ENCODE measurements around the gene ST14. TPM values are rescaled to one million over a fixed set of nuclear protein-coding genes. Genes with fewer than 3 reads are reported as not detected.

The ST14 gene
- total and polyA plus RNA-seq, 2 donors: 9.5 to 13.4 TPM

DNA sequence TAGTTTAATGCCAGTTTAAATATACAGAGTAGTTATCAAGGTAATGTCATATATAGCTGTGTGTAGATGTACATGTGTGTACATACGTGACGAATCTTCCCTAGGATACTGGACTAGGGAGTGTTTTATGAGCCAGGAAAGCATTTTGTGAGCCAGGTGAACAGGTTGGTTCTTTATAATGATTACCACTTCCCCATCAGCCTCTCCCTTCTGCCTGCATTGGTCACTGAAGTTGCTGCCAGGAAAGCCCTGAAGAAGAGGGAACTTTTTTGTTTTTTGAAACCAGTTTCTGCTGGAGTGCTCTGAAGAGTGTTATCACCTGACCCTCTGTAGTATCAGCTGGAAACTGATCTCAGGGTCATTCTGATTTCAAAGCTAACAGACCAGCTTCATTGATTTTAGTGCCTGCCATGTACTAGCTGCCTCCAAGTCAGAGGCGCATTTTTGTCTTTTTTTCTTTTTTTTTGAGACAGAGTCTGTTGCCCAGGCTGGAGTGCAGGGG, 14.2 kb upstream of the ST14 start:
- DNase-seq (ENCODE audit: extremely low spot score): no peak
- Histone ChIP-seq H3K36me3 (ENCODE audit: insufficient read depth) (no peaks in the 10 kb centered on the region), H3K27ac (ENCODE audit: low read depth) (no peak overlapping the region), H3K4me1 (ENCODE audit: insufficient read depth) (no peaks in the 10 kb centered on the region), H3K4me3 (ENCODE audit: low read depth, low read length) (no peak overlapping the region)
- WGBS: 84% methylated on average over 3 of the region's 3 CpGs

DNA sequence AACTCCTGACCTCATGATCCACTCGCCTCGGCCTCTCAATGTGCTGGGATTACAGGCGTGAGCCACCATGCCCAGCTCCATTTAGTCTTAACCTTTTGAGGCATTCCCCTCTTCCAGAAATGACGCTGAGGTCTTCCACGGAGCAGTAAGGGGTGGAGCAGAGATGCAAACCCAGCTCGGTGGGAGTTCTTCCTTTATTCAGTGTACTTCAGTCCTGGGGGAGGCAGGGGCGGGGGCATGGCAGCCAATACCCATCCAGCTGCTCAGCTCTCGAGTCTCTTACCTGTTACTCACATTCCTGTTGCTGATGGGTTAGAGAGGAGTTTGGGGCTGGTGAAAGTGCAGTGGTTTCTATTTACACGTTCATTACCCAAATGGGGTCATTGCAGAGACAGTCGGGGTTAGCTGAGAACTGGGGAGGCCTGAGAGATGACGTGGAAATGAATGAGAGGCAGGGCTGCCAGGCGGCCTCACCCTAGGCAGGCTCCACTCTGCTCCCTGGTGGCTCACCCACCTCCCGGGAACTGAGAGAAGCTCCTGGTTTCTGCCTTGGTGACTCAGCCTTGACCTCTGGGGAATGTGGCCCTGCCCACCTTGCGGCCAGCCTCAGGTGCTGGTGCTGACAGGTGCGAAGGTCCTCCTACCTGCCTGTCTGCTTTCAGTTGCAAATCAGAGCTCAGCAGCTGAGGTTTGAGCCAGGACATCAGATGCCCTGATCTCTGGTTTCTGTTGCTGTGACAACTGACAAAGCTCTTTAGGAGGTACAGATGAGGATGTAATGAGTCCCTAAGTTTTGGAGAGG, 13.4 kb upstream of the ST14 start:
- no peak overlapping the region for H3K4me3 ChIP-seq (ENCODE audit: low read depth, low read length)
- no peaks in the 10 kb centered on the region for H3K4me1 ChIP-seq (ENCODE audit: insufficient read depth)
- 75% methylated on average over 15 of the region's 15 CpGs for WGBS
- H3K36me3 ChIP-seq (ENCODE audit: insufficient read depth): no peaks in the 10 kb centered on the region
- no peak overlapping the region for H3K27ac ChIP-seq (ENCODE audit: low read depth)
- no peak for DNase-seq (ENCODE audit: extremely low spot score)

DNA sequence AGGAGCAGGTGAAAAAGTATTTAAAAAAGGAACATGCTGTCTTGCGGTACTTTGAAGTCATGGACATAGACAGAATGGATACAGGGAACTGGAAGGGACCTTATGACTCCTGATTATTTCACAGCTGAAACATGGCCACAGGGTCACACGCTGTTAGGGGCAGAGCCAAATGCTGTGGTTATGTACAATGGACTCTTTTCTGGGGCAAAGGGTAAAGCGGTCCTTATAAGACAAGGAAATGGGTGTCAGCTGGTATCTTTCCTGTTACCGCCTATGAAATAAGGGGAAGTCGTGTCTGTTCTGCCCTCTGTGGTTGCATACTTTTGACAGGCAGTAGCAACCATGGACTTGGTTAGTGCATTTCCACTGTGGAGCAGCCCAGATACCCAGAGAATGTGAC, 12.8 kb upstream of the ST14 start:
- H3K4me3 ChIP-seq (ENCODE audit: low read depth, low read length): no peak overlapping the region
- H3K27ac ChIP-seq (ENCODE audit: low read depth): no peak overlapping the region
- H3K4me1 ChIP-seq (ENCODE audit: insufficient read depth): no peaks in the 10 kb centered on the region
- no peak for DNase-seq (ENCODE audit: extremely low spot score)
- H3K36me3 ChIP-seq (ENCODE audit: insufficient read depth): no peaks in the 10 kb centered on the region
- 70% methylated on average over 5 of the region's 5 CpGs for WGBS

DNA sequence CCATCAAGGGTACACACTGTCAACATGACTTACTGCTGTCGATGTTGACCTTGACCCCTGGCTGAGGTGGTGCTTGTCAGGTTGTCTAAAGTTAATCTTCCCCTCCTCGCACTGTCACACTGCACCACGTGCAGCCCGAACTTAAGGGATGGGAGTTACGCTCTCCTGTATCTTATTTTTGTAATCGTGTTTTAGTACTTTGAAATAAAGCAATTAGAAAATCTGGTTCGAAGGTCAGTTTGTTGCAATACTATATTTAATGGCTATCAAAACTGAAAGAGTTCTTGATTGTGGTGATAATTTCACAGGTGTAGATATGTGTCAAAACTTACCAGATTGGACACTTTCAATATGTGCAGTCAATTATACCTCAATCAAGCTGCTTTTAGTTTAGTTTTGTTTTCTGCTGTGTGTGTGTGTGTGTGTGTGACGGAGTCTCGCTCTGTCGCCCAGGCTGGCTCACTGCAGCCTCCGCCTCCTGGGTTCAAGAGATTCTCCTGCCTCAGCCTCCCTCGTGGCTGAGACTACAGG, 10.7 kb upstream of the ST14 start:
- no peaks in the 10 kb centered on the region for H3K4me1 ChIP-seq (ENCODE audit: insufficient read depth)
- no peak for DNase-seq (ENCODE audit: extremely low spot score)
- H3K36me3 ChIP-seq (ENCODE audit: insufficient read depth): no peaks in the 10 kb centered on the region

DNA sequence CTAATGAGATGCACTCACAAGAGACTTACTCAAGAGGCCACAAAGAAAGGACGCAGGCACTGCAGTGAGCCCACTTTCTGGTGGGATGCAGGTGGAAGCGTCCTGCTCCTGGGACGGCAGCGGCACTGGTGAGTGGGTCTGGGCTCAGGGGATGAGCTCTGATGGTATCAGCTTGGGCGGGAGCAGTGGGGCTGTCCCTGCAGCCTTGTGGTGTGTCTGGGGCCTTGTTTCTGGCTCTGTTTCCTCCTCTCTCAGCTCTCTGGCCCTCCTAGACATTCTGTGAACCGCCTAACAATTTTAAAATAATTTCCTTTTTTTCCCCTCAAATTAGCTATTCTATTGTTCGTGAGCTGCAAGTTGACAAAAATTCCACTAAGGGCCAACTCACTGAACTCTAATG, 8.8 kb upstream of the ST14 start:
- Histone ChIP-seq H3K27ac (ENCODE audit: low read depth) (no peak overlapping the region), H3K4me3 (ENCODE audit: low read depth, low read length) (no peak overlapping the region), H3K36me3 (ENCODE audit: insufficient read depth) (no peaks in the 10 kb centered on the region), H3K4me1 (ENCODE audit: insufficient read depth) (no peaks in the 10 kb centered on the region)
- WGBS: 92% methylated on average over 7 of the region's 7 CpGs
- DNase-seq (ENCODE audit: extremely low spot score): no peak

More for the DNA sequence above, 10.7 kb upstream of the ST14 start:
- no peak overlapping the region for H3K4me3 ChIP-seq (ENCODE audit: low read depth, low read length)
- no peak overlapping the region for H3K27ac ChIP-seq (ENCODE audit: low read depth)
- 94% methylated on average over 12 of the region's 12 CpGs for WGBS

DNA sequence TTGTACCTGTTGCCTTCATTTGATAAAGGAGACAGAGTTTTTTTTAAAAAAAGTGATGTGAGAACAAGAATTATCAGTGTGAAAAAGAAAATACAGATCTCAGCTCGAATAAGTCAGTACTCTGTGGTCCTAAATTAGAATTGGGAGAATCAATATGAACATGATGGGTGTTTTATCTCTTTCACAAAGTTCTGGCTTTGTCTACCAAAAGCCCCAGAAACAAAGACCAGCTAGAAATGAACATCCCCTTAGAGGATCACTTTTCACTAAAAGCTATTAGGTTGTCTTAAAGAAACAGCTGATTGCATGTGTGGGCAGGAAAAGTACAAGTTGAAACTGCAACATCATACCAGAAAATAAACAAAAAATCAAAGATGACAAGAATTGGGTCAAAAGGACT, 8.4 kb upstream of the ST14 start:
- H3K27ac ChIP-seq (ENCODE audit: low read depth): no peak overlapping the region
- no peaks in the 10 kb centered on the region for H3K36me3 ChIP-seq (ENCODE audit: insufficient read depth)
- WGBS: 82% methylated on average over 1 of the region's 1 CpG
- no peak overlapping the region for H3K4me3 ChIP-seq (ENCODE audit: low read depth, low read length)
- DNase-seq (ENCODE audit: extremely low spot score): no peak
- H3K4me1 ChIP-seq (ENCODE audit: insufficient read depth): no peaks in the 10 kb centered on the region

DNA sequence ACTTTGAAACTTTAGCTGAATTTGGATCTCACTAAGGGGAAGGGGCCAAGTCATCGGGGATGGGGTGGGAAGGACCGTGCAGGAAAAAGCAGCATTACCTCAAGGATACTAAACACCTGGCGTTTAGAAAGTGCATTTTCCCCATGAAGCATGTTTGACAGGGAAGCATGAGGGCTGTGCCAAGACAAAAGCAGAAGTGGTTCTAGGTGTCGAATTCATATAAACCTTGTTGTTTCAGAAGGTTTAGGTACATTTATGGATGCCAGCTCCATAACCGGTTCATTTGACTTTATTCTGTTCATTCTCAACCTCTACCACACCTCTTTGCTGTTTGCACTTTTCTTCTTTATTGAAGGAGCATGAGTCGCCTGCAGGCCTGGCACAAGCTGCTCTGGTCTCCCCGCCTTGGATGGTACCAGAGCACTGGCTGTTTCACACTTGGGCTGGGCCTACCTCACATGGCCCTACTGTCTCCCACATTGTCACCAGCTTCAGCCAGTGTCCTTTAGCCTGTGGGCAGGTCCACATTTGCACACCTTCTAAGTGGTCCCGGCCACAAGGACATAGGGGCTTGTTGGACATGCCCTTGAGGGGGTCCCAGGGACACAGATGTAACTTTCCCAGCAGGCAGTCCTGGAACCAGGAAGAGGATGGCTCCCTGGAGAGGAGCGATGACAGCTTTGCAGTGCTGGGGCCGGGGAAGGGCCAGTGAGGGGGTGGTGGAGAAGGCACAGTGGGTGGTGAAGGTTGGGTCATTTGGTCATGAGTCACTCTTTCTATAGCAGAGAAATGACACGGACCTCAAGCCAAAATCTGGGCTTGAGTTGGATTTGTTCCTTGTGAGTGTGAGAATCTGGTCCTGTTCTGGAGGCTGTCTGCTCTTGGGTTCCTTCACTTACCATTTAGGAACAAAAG, 3.2 kb upstream of the ST14 start:
- Histone ChIP-seq H3K27ac (ENCODE audit: low read depth) (no peak overlapping the region), H3K36me3 (ENCODE audit: insufficient read depth) (no peaks in the 10 kb centered on the region), H3K4me1 (ENCODE audit: insufficient read depth) (no peaks in the 10 kb centered on the region), H3K4me3 (ENCODE audit: low read depth, low read length) (no peak overlapping the region)
- DNase-seq (ENCODE audit: extremely low spot score): no peak
- 83% methylated on average over 11 of the region's 11 CpGs for WGBS

DNA sequence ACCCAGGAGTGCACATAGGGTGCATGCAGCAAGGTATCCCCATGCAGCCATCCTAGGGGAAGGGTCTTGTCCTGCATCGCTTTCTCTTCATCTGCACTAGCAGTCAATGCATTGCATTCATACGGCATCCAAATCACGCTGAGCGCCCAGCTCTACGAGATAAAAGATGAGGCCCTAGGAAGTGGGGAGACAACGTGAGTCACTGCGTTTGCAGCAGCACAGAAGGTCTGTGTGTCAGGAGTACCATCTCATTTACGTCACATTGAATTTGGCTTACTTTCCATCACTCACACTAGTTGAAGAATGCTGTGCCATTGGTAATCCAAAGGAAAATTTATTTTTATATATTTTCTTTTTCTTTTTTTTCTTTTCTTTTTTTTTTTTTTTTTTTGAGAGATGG, 2.5 kb upstream of the ST14 start:
- Histone ChIP-seq H3K36me3 (ENCODE audit: insufficient read depth) (no peaks in the 10 kb centered on the region), H3K27ac (ENCODE audit: low read depth) (no peak overlapping the region), H3K4me3 (ENCODE audit: low read depth, low read length) (no peak overlapping the region), H3K4me1 (ENCODE audit: insufficient read depth) (no peaks in the 10 kb centered on the region)
- no peak for DNase-seq (ENCODE audit: extremely low spot score)
- 85% methylated on average over 8 of the region's 8 CpGs for WGBS

DNA sequence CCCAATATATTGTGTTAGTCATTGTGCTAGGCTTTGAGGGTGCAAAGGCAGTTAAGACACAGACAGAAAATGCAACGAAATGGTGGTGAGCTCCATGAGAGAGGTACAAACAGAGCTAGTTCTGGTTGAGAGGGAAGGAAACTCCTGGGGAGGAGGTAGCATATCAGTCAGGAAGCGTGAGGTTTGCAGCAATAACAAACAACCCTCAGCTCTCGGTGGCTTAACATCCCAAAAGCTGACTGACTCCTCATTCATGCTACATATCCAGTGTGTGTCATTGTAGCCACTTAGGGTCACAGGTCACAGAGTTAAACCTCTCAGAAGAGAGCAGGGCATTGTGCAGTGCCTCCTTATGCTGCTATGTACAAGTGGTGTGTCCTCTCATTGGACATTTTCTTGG, 1.7 kb upstream of the ST14 start:
- no peak overlapping the region for H3K4me3 ChIP-seq (ENCODE audit: low read depth, low read length)
- WGBS: 84% methylated on average over 3 of the region's 3 CpGs
- DNase-seq (ENCODE audit: extremely low spot score): no peak
- H3K36me3 ChIP-seq (ENCODE audit: insufficient read depth): no peaks in the 10 kb centered on the region
- H3K27ac ChIP-seq (ENCODE audit: low read depth): no peak overlapping the region
- no peaks in the 10 kb centered on the region for H3K4me1 ChIP-seq (ENCODE audit: insufficient read depth)

DNA sequence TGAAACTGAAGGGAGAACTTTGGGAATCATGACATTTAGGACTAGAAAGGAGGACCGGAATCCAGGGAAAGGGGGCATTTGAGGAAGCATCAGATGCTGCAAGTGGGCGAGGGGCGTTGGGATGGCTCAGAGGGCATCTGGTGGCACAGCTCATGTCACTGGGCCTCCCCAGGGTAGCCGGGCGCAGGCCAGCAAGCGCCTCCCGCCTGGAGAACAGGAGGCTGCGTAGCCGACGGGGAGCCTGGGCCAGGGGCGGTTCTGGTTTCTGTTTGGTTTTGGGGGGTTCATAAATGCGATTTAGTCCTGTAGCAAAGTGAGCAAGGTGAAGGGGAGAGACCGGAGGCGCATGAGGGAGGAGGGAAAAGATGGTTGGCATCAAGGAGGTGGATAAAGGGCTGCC, 443 bp upstream of the ST14 start:
- Histone ChIP-seq H3K4me1 (ENCODE audit: insufficient read depth) (no peaks in the 10 kb centered on the region), H3K27ac (ENCODE audit: low read depth) (no peak overlapping the region), H3K36me3 (ENCODE audit: insufficient read depth) (no peaks in the 10 kb centered on the region), H3K4me3 (ENCODE audit: low read depth, low read length) (peak overlapping the region; percentile 42)
- no peak for DNase-seq (ENCODE audit: extremely low spot score)
- WGBS: 80% methylated on average over 14 of the region's 14 CpGs

DNA sequence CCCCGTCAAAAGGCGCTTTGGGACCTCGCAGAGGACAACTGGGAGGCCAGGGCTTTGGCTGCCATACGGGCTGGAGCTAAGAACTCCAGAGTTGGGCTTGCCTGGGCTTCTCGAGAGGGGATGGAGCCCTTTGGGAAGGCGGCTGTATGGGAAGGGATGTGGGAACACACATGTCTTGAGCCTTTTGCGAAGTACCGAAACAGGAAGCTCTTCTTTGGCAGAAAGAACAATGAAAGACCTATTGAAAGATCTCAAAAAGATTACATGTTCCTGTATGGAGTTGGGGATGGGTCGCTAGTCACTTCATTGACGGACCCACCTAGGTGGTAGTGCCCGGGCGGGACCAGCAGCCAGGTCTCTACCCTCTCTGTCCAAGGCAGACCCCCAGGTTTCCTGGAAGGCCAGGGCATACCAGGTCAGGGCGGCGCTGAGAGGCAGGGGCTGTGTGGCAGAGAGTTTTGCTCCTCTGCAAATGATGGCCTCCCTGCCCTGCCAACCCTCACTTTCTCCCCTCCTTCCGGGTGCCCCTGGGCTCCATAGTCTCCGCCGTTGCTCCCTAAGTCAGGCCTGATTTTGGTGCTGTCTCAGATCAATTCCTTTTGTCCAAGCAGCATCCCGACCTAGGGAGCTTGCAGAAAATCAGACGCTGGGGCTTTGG, 1.0 kb downstream of the ST14 start:
- no peaks in the 10 kb centered on the region for H3K36me3 ChIP-seq (ENCODE audit: insufficient read depth)
- H3K4me1 ChIP-seq (ENCODE audit: insufficient read depth): no peaks in the 10 kb centered on the region
- peak overlapping the region; percentile 42 for H3K4me3 ChIP-seq (ENCODE audit: low read depth, low read length)
- 71% methylated on average over 19 of the region's 19 CpGs for WGBS
- DNase-seq (ENCODE audit: extremely low spot score): no peak
- H3K27ac ChIP-seq (ENCODE audit: low read depth): no peak overlapping the region

DNA sequence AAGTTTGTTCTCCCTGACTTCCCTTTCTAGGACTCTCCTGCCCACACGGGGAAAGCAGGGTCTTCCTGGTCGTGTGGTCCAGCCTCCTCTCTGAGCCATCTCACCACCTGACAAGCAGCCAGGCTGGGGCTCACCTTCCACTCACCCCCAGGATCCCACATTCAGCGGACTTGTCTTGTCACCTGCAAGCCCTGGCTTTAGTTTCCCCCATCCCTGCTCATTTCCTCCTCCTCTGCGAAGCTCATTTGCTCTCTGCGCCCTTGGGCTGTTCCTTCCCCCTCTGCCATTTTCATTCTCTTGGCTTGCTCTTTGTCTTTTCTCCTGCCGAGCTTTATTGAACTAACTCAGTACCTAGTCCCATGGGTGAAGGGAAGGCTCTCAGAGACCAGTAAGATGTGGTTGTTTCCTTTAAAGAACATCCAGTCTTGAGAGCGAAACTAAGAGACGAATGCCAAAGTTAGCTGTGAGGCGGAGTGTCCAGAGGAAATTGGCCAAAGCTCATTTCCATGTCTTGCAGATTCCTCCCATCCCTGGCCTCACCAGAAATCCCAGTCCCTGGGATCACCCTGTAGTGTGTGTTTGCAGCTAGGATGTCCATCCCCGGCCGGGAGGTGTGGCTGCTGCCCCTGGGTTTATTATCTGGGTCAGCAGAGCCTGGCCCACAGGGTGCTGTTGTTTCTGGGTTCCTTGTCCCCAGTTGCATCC, 2.0 kb downstream of the ST14 start:
- H3K36me3 ChIP-seq (ENCODE audit: insufficient read depth): no peaks in the 10 kb centered on the region
- WGBS: 73% methylated on average over 11 of the region's 11 CpGs
- no peak overlapping the region for H3K27ac ChIP-seq (ENCODE audit: low read depth)

DNA sequence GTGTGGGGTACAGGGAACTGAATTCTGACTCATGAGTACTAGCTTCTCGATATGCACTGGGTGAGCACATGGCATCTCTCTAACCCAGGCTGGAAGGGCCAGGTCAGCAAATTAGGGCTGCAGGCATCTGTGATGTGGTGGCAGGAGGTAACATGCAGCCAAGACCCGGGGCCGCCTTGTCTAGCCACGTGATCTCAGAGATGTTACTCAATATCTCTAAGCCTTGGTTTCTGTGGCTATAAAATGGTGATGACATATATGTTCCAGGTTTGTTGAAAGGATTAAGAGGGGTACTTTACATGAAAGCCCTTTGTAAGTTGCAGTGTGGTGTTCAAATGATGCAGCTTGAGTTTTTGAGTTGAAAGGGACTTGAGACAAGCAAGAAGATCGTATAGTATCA, 3.2 kb downstream of the ST14 start:
- Histone ChIP-seq H3K36me3 (ENCODE audit: insufficient read depth) (no peaks in the 10 kb centered on the region), H3K4me3 (ENCODE audit: low read depth, low read length) (no peak overlapping the region), H3K4me1 (ENCODE audit: insufficient read depth) (no peaks in the 10 kb centered on the region), H3K27ac (ENCODE audit: low read depth) (no peak overlapping the region)
- WGBS: 40% methylated on average over 5 of the region's 5 CpGs
- no peak for DNase-seq (ENCODE audit: extremely low spot score)

More for the DNA sequence above, 2.0 kb downstream of the ST14 start:
- Histone ChIP-seq H3K4me3 (ENCODE audit: low read depth, low read length) (no peak overlapping the region), H3K4me1 (ENCODE audit: insufficient read depth) (no peaks in the 10 kb centered on the region)
- no peak for DNase-seq (ENCODE audit: extremely low spot score)

Measured in urinary bladder (tissue), 4 donors.